Mesothelial cell of epicardium (in vitro differentiated cells): Measurements from ENCODE around the gene FAM193B. TPM values are rescaled to one million over a fixed set of nuclear protein-coding genes. Genes with fewer than 3 reads are reported as not detected.
A peak's percentile ranks its signal among the peaks of the same experiment; 100 is the strongest.

ENCODE experiments used
- DNase-seq, 2 experiments: peaks; one replicate each; pipeline ENCODE4 v3.0.0; 2021; ENCODE audit warnings: low spot score in 2 of 2; ENCODE audit not compliant: unreplicated experiment in 2 of 2
- H3K27ac Mint-ChIP-seq: 2 replicates; pipeline ENCODE4 v1.8.0; 2021; ENCODE audit warnings: mixed read lengths
- H3K27me3 Mint-ChIP-seq: 2 replicates; pipeline ENCODE4 v1.8.0; 2021; ENCODE audit warnings: low read depth, mixed read lengths
- H3K36me3 Mint-ChIP-seq: 2 replicates; pipeline ENCODE4 v1.8.0; 2021; ENCODE audit warnings: mixed read lengths
- H3K4me1 Mint-ChIP-seq: 2 replicates; pipeline ENCODE4 v1.8.0; 2021; ENCODE audit warnings: mixed read lengths
- H3K4me3 Mint-ChIP-seq: 2 replicates; pipeline ENCODE4 v1.8.0; 2021; ENCODE audit warnings: mild to moderate bottlenecking, moderate library complexity, mixed read lengths
- H3K9me3 Mint-ChIP-seq: 2 replicates; pipeline ENCODE4 v1.8.0; 2021; ENCODE audit warnings: mixed read lengths
- total RNA-seq: library from RNA; stranded (reverse); gene quantifications from 3 replicates; pipeline ENCODE4 v1.2.1, GENCODE V29; 2021
- TF ChIP-seq, protein P1 (sequence below): fragments of 200-600 bp; sonication (generic); IDR thresholded peaks from one replicate; pipeline ENCODE4 v1.5.0; 2021; ENCODE audit warnings: antibody characterized with exemption; ENCODE audit not compliant: unreplicated experiment

The FAM193B gene
- total RNA-seq, 1 donor from 2014 or later, result 128 TPM

DNA sequence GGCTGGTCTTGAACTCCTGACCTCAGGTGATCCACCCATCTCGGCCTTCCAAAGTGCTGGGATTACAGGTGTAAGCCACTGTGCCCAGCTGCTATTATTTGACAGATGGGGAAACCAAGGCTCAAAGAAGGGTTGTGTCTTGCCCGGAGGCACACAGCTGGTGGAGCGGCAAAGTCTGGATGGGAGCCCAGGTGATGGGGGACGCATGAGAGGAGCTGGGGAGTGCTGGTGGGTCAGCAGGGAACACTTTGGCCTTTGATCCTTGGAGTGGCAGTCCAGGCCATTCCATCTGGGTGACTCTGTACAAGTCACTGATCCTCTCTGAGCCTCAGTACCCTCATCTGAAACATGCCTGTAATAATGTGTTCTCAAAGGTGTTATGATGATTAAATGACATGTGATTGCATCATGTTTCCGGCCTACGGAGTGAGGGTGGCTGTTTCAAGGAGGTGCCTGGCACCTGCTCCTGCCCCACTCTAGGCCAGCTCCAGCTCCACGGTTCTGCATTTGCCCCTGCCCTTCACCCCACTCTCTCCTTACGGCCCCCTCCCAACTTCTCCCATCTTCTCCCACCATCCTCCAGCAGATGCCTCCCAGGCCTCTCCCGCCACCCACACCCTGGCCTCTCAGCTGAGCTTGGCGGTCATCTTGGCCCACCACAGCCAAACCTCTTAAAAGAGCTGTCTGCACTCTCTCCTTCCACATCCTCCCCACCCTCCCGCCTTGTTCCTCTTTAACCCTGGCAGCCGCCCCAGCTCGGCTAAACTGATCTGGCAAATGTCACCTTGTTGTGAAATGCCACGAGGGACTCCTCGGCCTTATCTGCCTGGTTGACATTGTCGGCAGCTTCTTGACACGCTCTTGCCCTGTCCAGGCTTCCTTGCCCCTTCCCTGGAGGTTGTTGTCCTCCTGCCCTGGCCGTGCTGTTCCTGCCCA lies 75.4 kb downstream of the FAM193B start:
- Mint-ChIP-seq H3K4me1 (peaks cover 40% of the 10 kb centered on the region), H3K9me3 (no peaks in the 10 kb centered on the region), H3K27me3 (no peaks in the 10 kb centered on the region), H3K4me3 (no peak overlapping the region), H3K27ac (peak overlapping the region; percentile 87), H3K36me3 (peaks cover 10% of the 10 kb centered on the region)
- DNase-seq, result no peak
- TF ChIP-seq, protein P1, sequence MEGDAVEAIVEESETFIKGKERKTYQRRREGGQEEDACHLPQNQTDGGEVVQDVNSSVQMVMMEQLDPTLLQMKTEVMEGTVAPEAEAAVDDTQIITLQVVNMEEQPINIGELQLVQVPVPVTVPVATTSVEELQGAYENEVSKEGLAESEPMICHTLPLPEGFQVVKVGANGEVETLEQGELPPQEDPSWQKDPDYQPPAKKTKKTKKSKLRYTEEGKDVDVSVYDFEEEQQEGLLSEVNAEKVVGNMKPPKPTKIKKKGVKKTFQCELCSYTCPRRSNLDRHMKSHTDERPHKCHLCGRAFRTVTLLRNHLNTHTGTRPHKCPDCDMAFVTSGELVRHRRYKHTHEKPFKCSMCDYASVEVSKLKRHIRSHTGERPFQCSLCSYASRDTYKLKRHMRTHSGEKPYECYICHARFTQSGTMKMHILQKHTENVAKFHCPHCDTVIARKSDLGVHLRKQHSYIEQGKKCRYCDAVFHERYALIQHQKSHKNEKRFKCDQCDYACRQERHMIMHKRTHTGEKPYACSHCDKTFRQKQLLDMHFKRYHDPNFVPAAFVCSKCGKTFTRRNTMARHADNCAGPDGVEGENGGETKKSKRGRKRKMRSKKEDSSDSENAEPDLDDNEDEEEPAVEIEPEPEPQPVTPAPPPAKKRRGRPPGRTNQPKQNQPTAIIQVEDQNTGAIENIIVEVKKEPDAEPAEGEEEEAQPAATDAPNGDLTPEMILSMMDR, result no peak

DNA sequence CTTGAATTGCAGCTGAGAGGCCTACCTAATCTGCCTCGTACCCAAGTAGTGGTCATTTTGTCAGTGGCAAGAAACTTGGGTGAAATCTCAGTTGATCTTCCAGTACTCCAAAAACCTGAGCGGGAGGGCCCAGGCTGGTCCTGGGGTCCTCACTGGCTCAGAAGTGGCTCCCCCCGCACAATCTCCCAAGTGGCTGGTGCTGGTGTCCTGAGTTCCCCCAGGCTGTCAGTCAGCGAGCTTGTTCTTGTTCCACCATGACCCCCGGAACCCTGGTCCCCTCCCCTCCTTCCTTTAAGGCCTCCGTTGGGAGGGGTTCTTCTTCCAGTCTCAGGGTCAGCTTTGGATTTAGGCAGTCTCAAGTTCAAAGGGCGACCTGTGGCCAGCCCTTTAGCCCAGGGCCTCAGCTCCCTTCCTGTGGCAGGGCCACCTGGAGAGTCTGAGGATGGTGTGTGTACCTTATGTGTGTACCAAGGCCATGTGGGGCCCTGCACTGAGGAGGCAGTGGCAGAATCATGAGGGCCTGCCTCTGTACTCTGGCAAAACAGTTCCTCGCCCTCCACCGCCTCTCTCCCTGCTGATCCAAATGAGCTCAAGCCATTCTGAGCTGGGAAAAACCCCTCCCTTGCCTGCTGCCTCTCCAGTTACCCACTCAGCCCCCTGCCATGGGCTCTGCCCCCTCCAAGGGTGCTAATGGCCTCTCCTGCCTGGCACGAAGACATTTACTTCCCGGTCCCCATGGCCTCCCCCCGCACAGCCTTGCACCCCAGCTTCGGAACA lies 76.5 kb downstream of the FAM193B start:
- Mint-ChIP-seq H3K4me3 (no peak overlapping the region), H3K27me3 (no peaks in the 10 kb centered on the region), H3K4me1 (peaks cover 39% of the 10 kb centered on the region), H3K27ac (peak overlapping the region; percentile 39), H3K36me3 (peaks cover 4% of the 10 kb centered on the region), H3K9me3 (no peaks in the 10 kb centered on the region)
- no peak for DNase-seq
- TF ChIP-seq, protein P1, result no peak

GRCh38 chr5:177476531-177477233 lies 77.7 kb downstream of the FAM193B start:
- H3K4me3 Mint-ChIP-seq, result no peak overlapping the region
- no peaks in the 10 kb centered on the region for H3K27me3 Mint-ChIP-seq
- H3K9me3 Mint-ChIP-seq, result no peaks in the 10 kb centered on the region
- no peaks in the 10 kb centered on the region for H3K36me3 Mint-ChIP-seq
- peak overlapping the region; percentile 48 for H3K27ac Mint-ChIP-seq
- H3K4me1 Mint-ChIP-seq, result peaks cover 39% of the 10 kb centered on the region
- DNase-seq, result no peak
- TF ChIP-seq, protein P1, result no peak

- TF ChIP-seq, protein P1, result no peak
- no peak for DNase-seq
- Mint-ChIP-seq H3K9me3 (no peaks in the 10 kb centered on the region), H3K4me1 (peaks cover 47% of the 10 kb centered on the region), H3K27ac (peak overlapping the region; percentile 79), H3K4me3 (peak overlapping the region; percentile 15), H3K27me3 (no peaks in the 10 kb centered on the region), H3K36me3 (no peaks in the 10 kb centered on the region)
Observed at GRCh38 chr5:177475563-177476427, 78.6 kb downstream of the FAM193B start.
